22Rv1 (cell line): Measurements from ENCODE around the gene CAPN3.

ENCODE experiments used
- H3K27ac ChIP-seq: fragments of 450-650 bp; 2 replicates; pipeline ENCODE4 v1.5.1; 2017
- ZFX ChIP-seq: fragments of 450-650 bp; IDR thresholded peaks from 2 replicates; pipeline ENCODE4 v1.6.1; 2017; ENCODE audit warnings: antibody characterized with exemption, borderline replicate concordance
- TF ChIP-seq, protein P1 (sequence below): fragments of 450-650 bp; IDR thresholded peaks from 2 replicates; pipeline ENCODE4 v1.5.1; 2017; ENCODE audit warnings: mild to moderate bottlenecking

The CAPN3 gene

DNA sequence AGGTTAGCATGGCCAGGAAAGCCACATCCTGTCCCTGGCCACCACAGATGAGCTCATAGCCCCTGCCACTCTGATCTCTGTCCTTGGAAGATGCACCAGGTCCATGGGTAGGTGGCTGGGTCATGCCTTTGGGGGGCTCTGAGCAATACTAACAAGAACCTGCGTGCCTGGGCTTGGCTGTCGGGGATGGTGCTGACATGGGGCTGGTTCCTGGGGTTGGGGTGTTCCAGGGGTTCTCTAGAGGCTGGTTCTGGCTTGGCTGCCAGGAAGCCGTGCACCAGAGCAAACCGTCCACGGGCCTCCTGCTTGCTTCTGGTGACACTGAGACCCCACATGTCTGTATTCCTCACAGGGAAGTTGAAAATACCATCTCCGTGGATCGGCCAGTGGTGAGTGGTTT, 44.1 kb downstream of the CAPN3 start:
- H3K27ac ChIP-seq, result no peak overlapping the region
- TF ChIP-seq, protein P1, sequence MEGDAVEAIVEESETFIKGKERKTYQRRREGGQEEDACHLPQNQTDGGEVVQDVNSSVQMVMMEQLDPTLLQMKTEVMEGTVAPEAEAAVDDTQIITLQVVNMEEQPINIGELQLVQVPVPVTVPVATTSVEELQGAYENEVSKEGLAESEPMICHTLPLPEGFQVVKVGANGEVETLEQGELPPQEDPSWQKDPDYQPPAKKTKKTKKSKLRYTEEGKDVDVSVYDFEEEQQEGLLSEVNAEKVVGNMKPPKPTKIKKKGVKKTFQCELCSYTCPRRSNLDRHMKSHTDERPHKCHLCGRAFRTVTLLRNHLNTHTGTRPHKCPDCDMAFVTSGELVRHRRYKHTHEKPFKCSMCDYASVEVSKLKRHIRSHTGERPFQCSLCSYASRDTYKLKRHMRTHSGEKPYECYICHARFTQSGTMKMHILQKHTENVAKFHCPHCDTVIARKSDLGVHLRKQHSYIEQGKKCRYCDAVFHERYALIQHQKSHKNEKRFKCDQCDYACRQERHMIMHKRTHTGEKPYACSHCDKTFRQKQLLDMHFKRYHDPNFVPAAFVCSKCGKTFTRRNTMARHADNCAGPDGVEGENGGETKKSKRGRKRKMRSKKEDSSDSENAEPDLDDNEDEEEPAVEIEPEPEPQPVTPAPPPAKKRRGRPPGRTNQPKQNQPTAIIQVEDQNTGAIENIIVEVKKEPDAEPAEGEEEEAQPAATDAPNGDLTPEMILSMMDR, result no peak
- TF ChIP-seq ZFX, result no peak

- H3K27ac ChIP-seq, result no peak overlapping the region
- no peak for TF ChIP-seq ZFX
- TF ChIP-seq, protein P1, result no peak
Observed at GRCh38 chr15:42404461-42405235, 45.3 kb downstream of the CAPN3 start.

DNA sequence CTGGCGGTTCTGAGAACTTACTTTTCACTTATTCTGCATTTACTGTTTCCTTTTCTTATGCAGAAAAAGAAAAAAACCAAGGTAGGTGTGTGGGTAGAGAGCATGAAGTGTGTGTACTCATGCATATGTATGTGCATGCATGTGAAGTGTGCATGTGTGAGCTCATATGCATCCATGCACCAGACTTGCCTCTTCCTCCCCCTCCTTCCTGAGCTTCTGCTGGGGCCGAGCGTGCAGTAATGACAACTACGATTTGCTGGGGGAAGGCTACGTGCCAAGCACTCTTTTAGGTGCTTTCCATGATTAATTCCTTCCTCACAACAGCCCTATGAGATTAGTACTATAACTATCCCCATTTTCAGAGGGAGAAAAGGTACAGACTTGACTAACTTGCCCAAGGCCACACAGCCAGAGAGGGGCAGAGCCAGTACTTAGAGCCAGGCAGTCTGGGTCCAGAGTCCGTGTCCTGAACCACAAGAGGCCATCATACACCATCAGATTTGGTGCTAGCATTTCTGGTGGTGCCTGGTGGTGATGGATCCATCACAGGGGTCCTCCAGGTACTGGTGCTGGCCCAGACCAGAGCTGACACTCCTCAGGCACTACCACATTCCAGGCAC, 46.7 kb downstream of the CAPN3 start:
- no peak overlapping the region for H3K27ac ChIP-seq
- TF ChIP-seq, protein P1, result no peak
- no peak for TF ChIP-seq ZFX

DNA sequence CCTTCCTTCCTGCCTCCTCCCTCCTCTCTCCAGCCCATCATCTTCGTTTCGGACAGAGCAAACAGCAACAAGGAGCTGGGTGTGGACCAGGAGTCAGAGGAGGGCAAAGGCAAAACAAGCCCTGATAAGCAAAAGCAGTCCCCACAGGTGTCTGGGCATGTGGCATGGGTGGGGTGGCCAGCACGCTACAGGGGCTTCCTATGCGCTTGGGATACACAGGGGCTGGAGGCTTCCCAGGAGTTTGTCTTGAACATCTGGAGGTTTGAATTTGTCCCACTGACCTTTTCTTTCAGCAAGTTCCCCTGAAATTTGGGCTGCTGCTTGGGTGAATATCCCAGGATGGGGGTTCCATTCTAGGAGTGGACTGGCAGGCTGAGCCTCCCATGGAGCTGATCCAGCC, 48.9 kb downstream of the CAPN3 start:
- TF ChIP-seq, protein P1, result no peak
- no peak for TF ChIP-seq ZFX
- H3K27ac ChIP-seq, result no peak overlapping the region

GRCh38 chr15:42409011-42409410, 49.7 kb downstream of the CAPN3 start:
- no peak for TF ChIP-seq ZFX
- TF ChIP-seq, protein P1, result no peak
- H3K27ac ChIP-seq, result no peak overlapping the region

DNA sequence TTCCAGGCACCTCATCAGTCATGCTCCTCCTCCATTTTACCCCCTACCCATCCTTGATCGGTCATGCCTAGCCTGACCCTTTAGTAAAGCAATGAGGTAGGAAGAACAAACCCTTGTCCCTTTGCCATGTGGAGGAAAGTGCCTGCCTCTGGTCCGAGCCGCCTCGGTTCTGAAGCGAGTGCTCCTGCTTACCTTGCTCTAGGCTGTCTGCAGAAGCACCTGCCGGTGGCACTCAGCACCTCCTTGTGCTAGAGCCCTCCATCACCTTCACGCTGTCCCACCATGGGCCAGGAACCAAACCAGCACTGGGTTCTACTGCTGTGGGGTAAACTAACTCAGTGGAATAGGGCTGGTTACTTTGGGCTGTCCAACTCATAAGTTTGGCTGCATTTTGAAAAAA, 52.6 kb downstream of the CAPN3 start:
- no peak overlapping the region for H3K27ac ChIP-seq
- TF ChIP-seq, protein P1, result no peak

- H3K27ac ChIP-seq, result no peak overlapping the region
- TF ChIP-seq, protein P1, result no peak
- TF ChIP-seq ZFX, result no peak
Observed at GRCh38 chr15:42413920-42414319, 54.6 kb downstream of the CAPN3 start.
